Measurements from ENCODE around the gene RREB1.

RREB1 gene

GRCh38 chr6:7140631-7141378 lies 33.0 kb downstream of the RREB1 start:
- Histone ChIP-seq H3K27me3 (no peaks in the 10 kb centered on the region), H3K4me1 (peaks cover 7% of the 10 kb centered on the region; the same call in 1 of the 2 replicates), H3K36me3 (no peaks in the 10 kb centered on the region), H3K4me3 (ENCODE audit: low read depth, low read length) (peak overlapping the region; percentile 63), H3K9me3 (no peaks in the 10 kb centered on the region)
- TF ChIP-seq CTCF (IDR thresholded peaks at IDR 0.05; ENCODE audit: low read depth, low read length): no peak
- DNase-seq: peak; percentile 87

GRCh38 chr6:7142228-7142801 lies 34.6 kb downstream of the RREB1 start:
- Histone ChIP-seq H3K27me3 (no peaks in the 10 kb centered on the region), H3K4me1 (peaks cover 7% of the 10 kb centered on the region; the same call in 1 of the 2 replicates), H3K36me3 (no peaks in the 10 kb centered on the region), H3K9me3 (no peaks in the 10 kb centered on the region), H3K4me3 (ENCODE audit: low read depth, low read length) (no peak overlapping the region)
- no peak for TF ChIP-seq CTCF (IDR thresholded peaks at IDR 0.05; ENCODE audit: low read depth, low read length)
- DNase-seq: no peak

- no peak overlapping the region for H3K4me3 ChIP-seq (ENCODE audit: low read depth, low read length)
- DNase-seq: no peak
- no peaks in the 10 kb centered on the region for H3K36me3 ChIP-seq
- H3K27me3 ChIP-seq: no peaks in the 10 kb centered on the region
- TF ChIP-seq CTCF (IDR thresholded peaks at IDR 0.05; ENCODE audit: low read depth, low read length): no peak
- H3K4me1 ChIP-seq: peaks cover 3% of the 10 kb centered on the region; the same call in 1 of the 2 replicates
- H3K9me3 ChIP-seq: no peaks in the 10 kb centered on the region
These were observed 35.2 kb downstream of the RREB1 start for GRCh38 chr6:7142918-7143475.

- H3K4me1 ChIP-seq: peaks cover 3% of the 10 kb centered on the region; the same call in 1 of the 2 replicates
- no peaks in the 10 kb centered on the region for H3K36me3 ChIP-seq
- H3K9me3 ChIP-seq: no peaks in the 10 kb centered on the region
- TF ChIP-seq CTCF (IDR thresholded peaks at IDR 0.05; ENCODE audit: low read depth, low read length): no peak
- DNase-seq: no peak
- H3K4me3 ChIP-seq (ENCODE audit: low read depth, low read length): no peak overlapping the region
- no peaks in the 10 kb centered on the region for H3K27me3 ChIP-seq
These were observed 35.8 kb downstream of the RREB1 start for GRCh38 chr6:7143476-7143974.

- H3K36me3 ChIP-seq: no peaks in the 10 kb centered on the region
- H3K27me3 ChIP-seq: no peaks in the 10 kb centered on the region
- peaks cover 3% of the 10 kb centered on the region; the same call in 1 of the 2 replicates for H3K4me1 ChIP-seq
- H3K4me3 ChIP-seq (ENCODE audit: low read depth, low read length): no peak overlapping the region
- DNase-seq: no peak
- H3K9me3 ChIP-seq: no peaks in the 10 kb centered on the region
- TF ChIP-seq CTCF (IDR thresholded peaks at IDR 0.05; ENCODE audit: low read depth, low read length): no peak
These were observed 37.3 kb downstream of the RREB1 start for GRCh38 chr6:7144872-7145584.
